ENCODE data around the gene GPR35.
A peak's percentile ranks its signal among the peaks of the same experiment; 100 is the strongest.

The GPR35 gene

GRCh38 chr2:240578488-240578887, 46.8 kb upstream of the GPR35 start:
- TF ChIP-seq CTCF (IDR thresholded peaks at IDR 0.05; ENCODE audit: low read depth, low read length) = no peak
- Histone ChIP-seq H3K36me3 (peaks cover 24% of the 10 kb centered on the region), H3K27me3 (ENCODE audit: insufficient read depth, low read depth, severe bottlenecking) (no peaks in the 10 kb centered on the region), H3K4me3 (ENCODE audit: low read depth, low read length) (no peak overlapping the region), H3K27ac (no peak overlapping the region), H3K9me3 (ENCODE audit: severe bottlenecking) (no peaks in the 10 kb centered on the region)
- DNase-seq = no peak

GRCh38 chr2:240579071-240579762, 46.1 kb upstream of the GPR35 start:
- DNase-seq = no peak
- no peak overlapping the region for H3K27ac ChIP-seq
- no peaks in the 10 kb centered on the region for H3K9me3 ChIP-seq (ENCODE audit: severe bottlenecking)
- H3K27me3 ChIP-seq (ENCODE audit: insufficient read depth, low read depth, severe bottlenecking) = no peaks in the 10 kb centered on the region
- no peak for TF ChIP-seq CTCF (IDR thresholded peaks at IDR 0.05; ENCODE audit: low read depth, low read length)
- no peak overlapping the region for H3K4me3 ChIP-seq (ENCODE audit: low read depth, low read length)
- peaks cover 24% of the 10 kb centered on the region for H3K36me3 ChIP-seq

- DNase-seq = peak; percentile 53
- peaks cover 24% of the 10 kb centered on the region for H3K36me3 ChIP-seq
- H3K27ac ChIP-seq = no peak overlapping the region
- no peaks in the 10 kb centered on the region for H3K9me3 ChIP-seq (ENCODE audit: severe bottlenecking)
- no peak overlapping the region for H3K4me3 ChIP-seq (ENCODE audit: low read depth, low read length)
- no peaks in the 10 kb centered on the region for H3K27me3 ChIP-seq (ENCODE audit: insufficient read depth, low read depth, severe bottlenecking)
- peak; percentile 71 for TF ChIP-seq CTCF (IDR thresholded peaks at IDR 0.05; ENCODE audit: low read depth, low read length)
Measured at GRCh38 chr2:240579771-240580614, 45.3 kb upstream of the GPR35 start.

GRCh38 chr2:240581811-240582210, 43.5 kb upstream of the GPR35 start:
- DNase-seq = no peak
- no peak overlapping the region for H3K4me3 ChIP-seq (ENCODE audit: low read depth, low read length)
- peaks cover 23% of the 10 kb centered on the region for H3K36me3 ChIP-seq
- no peak for TF ChIP-seq CTCF (IDR thresholded peaks at IDR 0.05; ENCODE audit: low read depth, low read length)
- no peaks in the 10 kb centered on the region for H3K9me3 ChIP-seq (ENCODE audit: severe bottlenecking)
- H3K27ac ChIP-seq = no peak overlapping the region
- no peaks in the 10 kb centered on the region for H3K27me3 ChIP-seq (ENCODE audit: insufficient read depth, low read depth, severe bottlenecking)

- peaks cover 14% of the 10 kb centered on the region for H3K36me3 ChIP-seq
- H3K4me3 ChIP-seq (ENCODE audit: low read depth, low read length) = no peak overlapping the region
- H3K9me3 ChIP-seq (ENCODE audit: severe bottlenecking) = no peaks in the 10 kb centered on the region
- TF ChIP-seq CTCF (IDR thresholded peaks at IDR 0.05; ENCODE audit: low read depth, low read length) = no peak
- H3K27ac ChIP-seq = no peak overlapping the region
- H3K27me3 ChIP-seq (ENCODE audit: insufficient read depth, low read depth, severe bottlenecking) = no peaks in the 10 kb centered on the region
- no peak for DNase-seq
Measured at GRCh38 chr2:240582781-240583180, 42.5 kb upstream of the GPR35 start.

Data from WERI-Rb-1 (cell line).